Inferior parietal cortex (tissue), 1 donor: ENCODE data around the gene LCE2C.

Source experiments
- DNase-seq: peaks from one replicate; pipeline ENCODE4 v3.0.0-alpha.2; 2016; ENCODE audit errors: extremely low spot score

Gene LCE2C

GRCh38 chr1:152725261-152725660 is 50.2 kb downstream of the LCE2C start:
- no peak for DNase-seq
